Keratinocyte (primary cell): Measurements from ENCODE around the gene STARD8.

Source experiments
- EZH2 ChIP-seq: IDR thresholded peaks from one replicate; pipeline ENCODE4 v1.6.1; 2012; ENCODE audit warnings: inconsistent platforms, mild to moderate bottlenecking, low read length, moderate library complexity
- TF ChIP-seq, protein P1 (sequence below), 3 experiments: IDR thresholded peaks in 1 of 3; conservative IDR thresholded peaks in 1 of 3; optimal IDR thresholded peaks in 1 of 3; 2 replicates in 2 of 3; 3 replicates in 1 of 3; pipeline versions ENCODE3 to v1.5.1; 2011; ENCODE audit warnings: low read length in 3 of 3, mild to moderate bottlenecking in 3 of 3, moderate library complexity in 2 of 3, control low read depth in 1 of 3, inconsistent platforms in 1 of 3; ENCODE audit not compliant: insufficient read depth in 2 of 3; ENCODE audit errors: extremely low read depth in 1 of 3

- TF ChIP-seq, protein P1, sequence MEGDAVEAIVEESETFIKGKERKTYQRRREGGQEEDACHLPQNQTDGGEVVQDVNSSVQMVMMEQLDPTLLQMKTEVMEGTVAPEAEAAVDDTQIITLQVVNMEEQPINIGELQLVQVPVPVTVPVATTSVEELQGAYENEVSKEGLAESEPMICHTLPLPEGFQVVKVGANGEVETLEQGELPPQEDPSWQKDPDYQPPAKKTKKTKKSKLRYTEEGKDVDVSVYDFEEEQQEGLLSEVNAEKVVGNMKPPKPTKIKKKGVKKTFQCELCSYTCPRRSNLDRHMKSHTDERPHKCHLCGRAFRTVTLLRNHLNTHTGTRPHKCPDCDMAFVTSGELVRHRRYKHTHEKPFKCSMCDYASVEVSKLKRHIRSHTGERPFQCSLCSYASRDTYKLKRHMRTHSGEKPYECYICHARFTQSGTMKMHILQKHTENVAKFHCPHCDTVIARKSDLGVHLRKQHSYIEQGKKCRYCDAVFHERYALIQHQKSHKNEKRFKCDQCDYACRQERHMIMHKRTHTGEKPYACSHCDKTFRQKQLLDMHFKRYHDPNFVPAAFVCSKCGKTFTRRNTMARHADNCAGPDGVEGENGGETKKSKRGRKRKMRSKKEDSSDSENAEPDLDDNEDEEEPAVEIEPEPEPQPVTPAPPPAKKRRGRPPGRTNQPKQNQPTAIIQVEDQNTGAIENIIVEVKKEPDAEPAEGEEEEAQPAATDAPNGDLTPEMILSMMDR (optimal IDR thresholded peaks at IDR 0.05 in 1 of 3, IDR thresholded peaks at IDR 0.05 in 1 of 3, conservative IDR thresholded peaks at IDR 0.05 in 1 of 3; ENCODE audit: extremely low read depth in 1 of 3, insufficient read depth in 2 of 3, low read length in 3 of 3) = no peak
- TF ChIP-seq EZH2 = no peak
These were observed 23.8 kb downstream of the STARD8 start for GRCh38 chrX:68671221-68671620.
